Measurements from ENCODE around the gene CD164L2.

The CD164L2 gene

DNA sequence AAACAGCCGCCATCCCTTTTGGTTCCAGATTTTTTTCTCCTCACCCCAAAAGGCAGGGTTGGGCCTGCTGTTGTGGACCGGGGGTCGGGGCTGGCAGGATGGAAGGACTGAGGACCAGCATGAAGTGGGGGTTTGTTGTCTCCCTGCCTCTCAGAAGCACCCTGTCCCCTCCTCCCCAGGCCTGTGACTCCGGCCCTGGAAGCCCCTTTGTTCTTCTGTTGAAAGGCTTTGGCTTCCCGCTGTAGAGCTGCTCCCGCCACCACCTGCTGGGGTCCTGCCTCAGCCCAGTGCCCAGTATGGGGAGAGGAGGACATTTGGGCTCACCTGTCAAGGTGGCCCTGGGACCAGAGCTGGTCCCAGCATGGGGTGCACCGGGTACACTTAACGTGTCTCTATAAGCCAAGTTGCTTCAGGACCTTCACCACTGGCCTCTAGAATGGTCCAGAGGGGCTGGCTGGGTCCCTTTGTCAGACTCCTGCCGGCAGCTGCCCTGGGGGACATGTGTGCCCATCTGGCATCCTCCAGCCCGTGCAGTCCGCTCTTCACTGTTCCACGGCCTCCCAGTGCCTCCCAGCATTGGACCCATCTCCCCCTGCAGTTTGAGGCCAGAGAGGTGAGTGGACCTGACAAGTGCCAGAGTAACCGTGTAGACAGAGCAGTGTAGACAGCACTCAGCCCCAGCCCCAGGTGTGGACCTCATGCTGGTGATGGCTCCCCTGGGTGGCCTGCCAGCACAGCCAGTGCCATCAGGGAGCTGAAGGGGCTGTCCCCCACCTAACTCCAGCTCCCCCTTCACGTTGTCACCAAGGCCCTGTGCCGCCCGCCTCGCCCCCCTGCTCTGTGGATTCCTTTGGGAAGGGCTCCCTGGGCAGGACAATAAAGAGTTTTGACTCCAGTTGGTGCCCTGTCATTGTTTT, 47.4 kb downstream of the CD164L2 start:
- ChIA-PET CTCF (interaction anchor here (0.5 to 1.5 kb wide), 4 partner anchors 22 to 451 kb away, joined by 3 to 10 read pairs (median 3); partner anchors contain the start of gene MAP3K6), POLR2A (ENCODE audit: low non-redundant PET) (no interaction called here)
- no peak for DNase-seq (ENCODE audit: low spot score)
- TF ChIP-seq, protein P1, sequence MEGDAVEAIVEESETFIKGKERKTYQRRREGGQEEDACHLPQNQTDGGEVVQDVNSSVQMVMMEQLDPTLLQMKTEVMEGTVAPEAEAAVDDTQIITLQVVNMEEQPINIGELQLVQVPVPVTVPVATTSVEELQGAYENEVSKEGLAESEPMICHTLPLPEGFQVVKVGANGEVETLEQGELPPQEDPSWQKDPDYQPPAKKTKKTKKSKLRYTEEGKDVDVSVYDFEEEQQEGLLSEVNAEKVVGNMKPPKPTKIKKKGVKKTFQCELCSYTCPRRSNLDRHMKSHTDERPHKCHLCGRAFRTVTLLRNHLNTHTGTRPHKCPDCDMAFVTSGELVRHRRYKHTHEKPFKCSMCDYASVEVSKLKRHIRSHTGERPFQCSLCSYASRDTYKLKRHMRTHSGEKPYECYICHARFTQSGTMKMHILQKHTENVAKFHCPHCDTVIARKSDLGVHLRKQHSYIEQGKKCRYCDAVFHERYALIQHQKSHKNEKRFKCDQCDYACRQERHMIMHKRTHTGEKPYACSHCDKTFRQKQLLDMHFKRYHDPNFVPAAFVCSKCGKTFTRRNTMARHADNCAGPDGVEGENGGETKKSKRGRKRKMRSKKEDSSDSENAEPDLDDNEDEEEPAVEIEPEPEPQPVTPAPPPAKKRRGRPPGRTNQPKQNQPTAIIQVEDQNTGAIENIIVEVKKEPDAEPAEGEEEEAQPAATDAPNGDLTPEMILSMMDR (conservative IDR thresholded peaks at IDR 0.05; ENCODE audit: low read depth): no peak
- H3K27ac ChIP-seq: peak overlapping the region; percentile 98

DNA sequence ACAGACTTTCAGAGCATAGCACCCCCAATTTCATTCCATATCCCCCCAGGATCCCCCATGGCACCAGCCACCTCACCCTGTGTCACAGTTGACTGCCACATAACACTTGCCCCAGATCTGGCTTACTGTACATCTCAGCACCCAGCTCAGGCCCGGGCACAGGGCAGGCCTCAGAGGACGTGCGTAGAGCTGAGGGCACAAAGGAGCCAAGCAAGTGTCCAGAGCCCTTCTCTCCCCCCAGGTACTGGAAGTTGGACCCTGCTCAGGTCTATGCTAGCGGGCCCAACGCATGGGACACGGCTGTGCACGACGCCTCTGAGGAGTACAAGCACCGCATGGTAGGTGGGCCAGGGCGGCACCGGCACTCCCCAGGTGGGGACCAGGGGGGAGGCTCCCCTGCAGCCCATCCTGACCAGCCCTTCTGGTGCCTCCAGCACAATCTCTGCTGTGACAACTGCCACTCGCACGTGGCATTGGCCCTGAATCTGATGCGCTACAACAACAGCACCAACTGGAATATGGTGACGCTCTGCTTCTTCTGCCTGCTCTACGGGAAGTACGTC, 49.3 kb downstream of the CD164L2 start:
- no peak for DNase-seq (ENCODE audit: low spot score)
- POLR2A ChIA-PET (ENCODE audit: low non-redundant PET): no interaction called here
- H3K27ac ChIP-seq: peak overlapping the region; percentile 98
- CTCF ChIA-PET: interaction anchor here (0.7 to 2.2 kb wide), 4 partner anchors 11 to 57 kb away, joined by 4 to 11 read pairs (median 4); no protein-coding TSS in a partner anchor
- TF ChIP-seq, protein P1 (conservative IDR thresholded peaks at IDR 0.05; ENCODE audit: low read depth): no peak

DNA sequence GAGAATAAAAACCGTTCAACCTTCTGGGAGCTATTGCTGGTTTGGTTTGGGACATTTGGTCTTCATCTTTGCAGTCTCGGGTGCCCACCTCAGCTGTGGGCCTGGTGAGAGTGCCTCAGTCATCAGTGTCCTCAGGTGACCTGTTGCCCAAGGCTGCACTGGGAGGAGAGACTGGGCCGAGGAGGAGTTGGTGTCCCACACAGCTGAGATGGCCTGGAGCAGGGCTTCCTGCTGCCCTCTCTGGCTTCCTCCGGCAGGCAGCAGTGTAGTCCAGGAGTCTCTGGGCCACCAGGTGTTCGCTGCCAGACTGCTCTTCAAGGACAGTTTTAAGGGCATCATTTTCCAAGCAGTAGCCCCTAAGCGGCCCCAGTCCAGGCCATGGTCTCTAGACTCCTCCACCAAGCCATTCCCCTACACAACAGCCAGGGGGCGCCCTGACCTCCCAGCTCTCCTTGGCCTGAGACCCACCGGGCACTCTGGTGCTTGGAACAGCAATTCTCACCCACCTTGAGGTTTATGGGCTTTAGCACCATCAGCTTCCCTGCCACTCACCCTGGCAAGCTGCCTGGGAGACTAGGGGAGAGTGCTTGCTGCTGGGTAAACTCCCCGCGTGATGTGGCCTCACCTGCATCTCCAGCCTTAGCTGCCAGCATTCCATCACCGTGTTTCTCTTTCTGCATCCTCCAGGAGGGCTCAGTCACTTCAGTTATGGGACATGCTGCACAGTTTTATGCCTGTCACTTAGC, 50.4 kb downstream of the CD164L2 start:
- CTCF ChIA-PET: interaction anchor here (0.5 to 2.2 kb wide), 14 partner anchors 9 to 464 kb away, joined by 3 to 11 read pairs (median 4); partner anchors contain the start of genes SYTL1 and TMEM222
- no peak for DNase-seq (ENCODE audit: low spot score)
- H3K27ac ChIP-seq: peak overlapping the region; percentile 98
- TF ChIP-seq, protein P1 (conservative IDR thresholded peaks at IDR 0.05; ENCODE audit: low read depth): peak; percentile 83
- POLR2A ChIA-PET (ENCODE audit: low non-redundant PET): no interaction called here

DNA sequence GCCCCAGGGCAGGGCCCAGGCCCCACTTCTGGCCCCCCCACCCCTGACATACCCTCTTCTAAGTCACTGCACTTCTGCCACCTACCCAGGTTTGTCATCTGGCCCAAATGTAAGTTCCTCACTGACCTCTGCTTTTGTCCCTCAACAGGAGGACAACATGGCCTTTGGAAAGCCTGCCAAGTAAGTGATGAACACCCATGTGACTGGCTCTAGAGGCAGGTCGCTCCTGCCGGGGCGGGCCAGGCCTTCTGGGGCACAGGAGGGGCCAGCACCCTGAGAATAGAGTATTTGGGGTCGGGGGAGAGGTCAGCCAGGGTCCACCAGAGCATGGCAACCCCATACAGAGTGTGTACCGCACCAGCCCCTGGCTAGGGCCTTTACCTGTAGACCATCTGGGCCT, 51.2 kb downstream of the CD164L2 start:
- H3K27ac ChIP-seq: peak overlapping the region; percentile 98
- ChIA-PET POLR2A (ENCODE audit: low non-redundant PET) (no interaction called here), CTCF (interaction anchor here (0.5 to 2.2 kb wide), 11 partner anchors 8 to 63 kb away, joined by 3 to 11 read pairs (median 5); partner anchors contain the start of genes SYTL1 and TMEM222)
- no peak for DNase-seq (ENCODE audit: low spot score)
- TF ChIP-seq, protein P1 (conservative IDR thresholded peaks at IDR 0.05; ENCODE audit: low read depth): no peak

DNA sequence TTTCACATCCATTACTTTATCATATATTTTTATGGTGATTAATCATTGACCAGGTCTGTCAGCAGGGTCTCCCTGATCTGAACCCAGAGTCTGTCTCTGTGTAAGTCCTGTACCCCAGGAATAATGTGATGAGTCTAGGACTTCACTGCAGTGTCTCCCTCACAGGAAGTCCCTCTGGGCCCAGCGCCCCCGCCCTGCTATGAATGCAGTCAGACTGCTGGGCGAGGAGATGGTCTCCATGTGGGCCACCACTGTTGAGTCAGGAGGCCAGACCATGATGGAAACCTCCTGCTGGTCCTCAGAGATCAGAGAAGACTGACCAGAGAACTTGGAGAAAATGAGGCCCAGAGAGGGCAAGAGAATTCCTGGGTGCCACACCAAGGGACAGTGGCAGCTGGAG, 51.7 kb downstream of the CD164L2 start:
- no peak for DNase-seq (ENCODE audit: low spot score)
- TF ChIP-seq, protein P1 (conservative IDR thresholded peaks at IDR 0.05; ENCODE audit: low read depth): no peak
- H3K27ac ChIP-seq: peak overlapping the region; percentile 98
- ChIA-PET CTCF (interaction anchor here (0.5 kb wide), 1 partner anchor 57 kb away, joined by 5 read pairs; no protein-coding TSS in a partner anchor), POLR2A (ENCODE audit: low non-redundant PET) (no interaction called here)

DNA sequence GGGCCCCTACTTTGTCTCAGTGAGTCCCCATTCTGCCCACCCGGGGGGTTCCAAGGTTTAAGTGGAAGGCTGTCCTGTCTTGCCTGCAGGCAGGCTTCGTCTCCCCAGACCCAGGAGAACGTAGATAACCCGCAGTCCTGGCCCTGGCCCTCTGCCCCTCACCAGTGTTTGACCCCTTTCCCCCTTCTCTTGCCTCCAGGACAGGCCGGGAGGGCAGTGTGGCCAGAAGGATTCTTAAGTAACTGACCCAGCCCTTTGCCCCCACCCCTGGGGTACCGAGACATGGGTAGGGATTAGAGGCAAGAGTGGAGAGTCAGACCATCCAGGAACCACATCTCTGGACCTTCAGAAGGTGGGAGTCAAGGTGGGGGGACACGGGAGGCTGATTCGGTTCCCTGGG, 52.3 kb downstream of the CD164L2 start:
- CTCF ChIA-PET: no interaction called here
- TF ChIP-seq, protein P1 (conservative IDR thresholded peaks at IDR 0.05; ENCODE audit: low read depth): no peak
- POLR2A ChIA-PET (ENCODE audit: low non-redundant PET): no interaction called here
- peak overlapping the region; percentile 98 for H3K27ac ChIP-seq
- no peak for DNase-seq (ENCODE audit: low spot score)
